WTC11 (cell line): ENCODE measurements around the gene GALNT9. TPM values are rescaled to one million over a fixed set of nuclear protein-coding genes. Genes with fewer than 3 reads are reported as not detected.

Experiments used
- ATAC-seq: fragments of 200-7000 bp; cut with Tn5 transposase; 2 replicates; pipeline ENCODE4 v1.10.0; 2021; ENCODE audit warnings: mild to moderate bottlenecking, moderate library complexity
- CTCF ChIA-PET: fragments of 300-600 bp; sonication (Branson Sonifier 250); formaldehyde crosslinking; loops from one replicate; lab custom pipeline; 2021; ENCODE audit warnings: antibody characterized with exemption; lab: Charles Lee
- POLR2A ChIA-PET: fragments of 350-600 bp; sonication (Branson Sonifier 250); formaldehyde crosslinking; loops from one replicate; lab custom pipeline; 2021; ENCODE audit warnings: antibody characterized with exemption; lab: Charles Lee
- DNase-seq: peaks from one replicate; pipeline ENCODE4 v3.0.0; 2021; ENCODE audit warnings: low spot score
- H3K27ac Mint-ChIP-seq: 2 replicates; pipeline ENCODE4 v1.8.0; 2021; ENCODE audit warnings: mixed read lengths
- H3K27me3 Mint-ChIP-seq: 2 replicates; pipeline ENCODE4 v1.8.0; 2021; ENCODE audit warnings: low read depth, mild to moderate bottlenecking, moderate library complexity, mixed read lengths
- H3K36me3 Mint-ChIP-seq: 2 replicates; pipeline ENCODE4 v1.8.0; 2021; ENCODE audit warnings: mixed read lengths
- H3K4me1 Mint-ChIP-seq: 2 replicates; pipeline ENCODE4 v1.8.0; 2022; ENCODE audit warnings: mixed read lengths
- H3K4me3 Mint-ChIP-seq: 2 replicates; pipeline ENCODE4 v1.8.0; 2021; ENCODE audit warnings: mild to moderate bottlenecking, moderate library complexity, mixed read lengths
- H3K9me3 Mint-ChIP-seq: 2 replicates; pipeline ENCODE4 v1.8.0; 2021; ENCODE audit warnings: mixed read lengths
- ATF1 ChIP-seq: sonication (generic); formaldehyde crosslinking; IDR thresholded peaks from 2 replicates; pipeline ENCODE4 v1.8.1; 2023; ENCODE audit warnings: mild to moderate bottlenecking, moderate library complexity, missing genetic modification reagents
- ELF4 ChIP-seq: sonication (generic); formaldehyde crosslinking; IDR thresholded peaks from 2 replicates; pipeline ENCODE4 v1.8.1; 2022; ENCODE audit warnings: low read depth, mild to moderate bottlenecking, moderate library complexity, missing genetic modification reagents
- ESRRA ChIP-seq: sonication (generic); formaldehyde crosslinking; IDR thresholded peaks from 2 replicates; pipeline ENCODE4 v1.8.1; 2022; ENCODE audit warnings: mild to moderate bottlenecking, missing genetic modification reagents, borderline replicate concordance
- FOXK1 ChIP-seq: sonication (generic); formaldehyde crosslinking; IDR thresholded peaks from 2 replicates; pipeline ENCODE4 v1.8.0; 2022; ENCODE audit warnings: mild to moderate bottlenecking, moderate library complexity, missing genetic modification reagents
- JUN ChIP-seq: sonication (generic); formaldehyde crosslinking; IDR thresholded peaks from 2 replicates; pipeline ENCODE4 v1.8.0; 2023; ENCODE audit warnings: mild to moderate bottlenecking, missing genetic modification reagents
- NFATC4 ChIP-seq: fragments of 250-450 bp; sonication (Bioruptor Pico); IDR thresholded peaks from 2 replicates; pipeline ENCODE4 v1.9.0; 2021; ENCODE audit warnings: mild to moderate bottlenecking
- NR1H2 ChIP-seq: sonication (generic); formaldehyde crosslinking; IDR thresholded peaks from 2 replicates; pipeline ENCODE4 v1.9.0; 2021; ENCODE audit warnings: mild to moderate bottlenecking, moderate library complexity, missing genetic modification reagents
- PRRX2 ChIP-seq: fragments of 250-450 bp; sonication (Bioruptor Pico); IDR thresholded peaks from 2 replicates; pipeline ENCODE4 v1.8.0; 2021; ENCODE audit warnings: mild to moderate bottlenecking
- RELA ChIP-seq: sonication (generic); formaldehyde crosslinking; IDR thresholded peaks from 2 replicates; pipeline ENCODE4 v1.8.1; 2022; ENCODE audit warnings: missing genetic modification reagents, mild to moderate bottlenecking, borderline replicate concordance
- TCF7 ChIP-seq: sonication (generic); formaldehyde crosslinking; IDR thresholded peaks from 2 replicates; pipeline ENCODE4 v1.8.0; 2022; ENCODE audit warnings: mild to moderate bottlenecking, low read depth, missing genetic modification reagents, moderate library complexity
- ZBTB21 ChIP-seq: sonication (generic); formaldehyde crosslinking; IDR thresholded peaks from 2 replicates; pipeline ENCODE4 v1.8.1; 2023; ENCODE audit warnings: mild to moderate bottlenecking, missing genetic modification reagents, borderline replicate concordance
- ZNF121 ChIP-seq: sonication (generic); formaldehyde crosslinking; IDR thresholded peaks from 2 replicates; pipeline ENCODE4 v1.8.0; 2023; ENCODE audit warnings: missing genetic modification reagents
- ZNF219 ChIP-seq: sonication (generic); formaldehyde crosslinking; IDR thresholded peaks from 2 replicates; pipeline ENCODE4 v1.8.0; 2023; ENCODE audit warnings: missing genetic modification reagents, mild to moderate bottlenecking, borderline replicate concordance
- ZNF232 ChIP-seq: sonication (generic); formaldehyde crosslinking; IDR thresholded peaks from 2 replicates; pipeline ENCODE4 v1.8.0; 2022; ENCODE audit warnings: mild to moderate bottlenecking, missing genetic modification reagents
- ZNF396 ChIP-seq: fragments of 250-450 bp; sonication (Bioruptor Pico); IDR thresholded peaks from 2 replicates; pipeline ENCODE4 v1.8.0; 2021; ENCODE audit warnings: mild to moderate bottlenecking, moderate library complexity, borderline replicate concordance
- total RNA-seq: library from RNA; stranded (reverse); gene quantifications from 3 replicates; pipeline ENCODE4 v1.2.3, GENCODE V29; 2021
- TF ChIP-seq, protein P1 (sequence below): sonication (generic); formaldehyde crosslinking; IDR thresholded peaks from 2 replicates; pipeline ENCODE4 v1.8.0; 2022; ENCODE audit warnings: missing genetic modification reagents
- TF ChIP-seq, protein P2 (sequence below): sonication (generic); formaldehyde crosslinking; IDR thresholded peaks from 2 replicates; pipeline ENCODE4 v1.8.0; 2023; ENCODE audit warnings: mild to moderate bottlenecking, missing genetic modification reagents
- TF ChIP-seq, protein P3 (sequence below): sonication (generic); formaldehyde crosslinking; IDR thresholded peaks from 2 replicates; pipeline ENCODE4 v1.8.1; 2023; ENCODE audit warnings: mild to moderate bottlenecking, missing genetic modification reagents, moderate library complexity
- TF ChIP-seq, protein P4 (sequence below): sonication (generic); formaldehyde crosslinking; IDR thresholded peaks from 2 replicates; pipeline ENCODE4 v1.8.0; 2023; ENCODE audit warnings: missing genetic modification reagents
- TF ChIP-seq, protein P5 (sequence below): sonication (generic); formaldehyde crosslinking; conservative IDR thresholded peaks from 2 replicates; pipeline ENCODE4 v1.8.1; 2023; ENCODE audit warnings: mild to moderate bottlenecking, low read depth, missing genetic modification reagents, moderate library complexity

GALNT9 gene
- total RNA-seq, 1 experiment from 2014 or later: 0.90 TPM

DNA sequence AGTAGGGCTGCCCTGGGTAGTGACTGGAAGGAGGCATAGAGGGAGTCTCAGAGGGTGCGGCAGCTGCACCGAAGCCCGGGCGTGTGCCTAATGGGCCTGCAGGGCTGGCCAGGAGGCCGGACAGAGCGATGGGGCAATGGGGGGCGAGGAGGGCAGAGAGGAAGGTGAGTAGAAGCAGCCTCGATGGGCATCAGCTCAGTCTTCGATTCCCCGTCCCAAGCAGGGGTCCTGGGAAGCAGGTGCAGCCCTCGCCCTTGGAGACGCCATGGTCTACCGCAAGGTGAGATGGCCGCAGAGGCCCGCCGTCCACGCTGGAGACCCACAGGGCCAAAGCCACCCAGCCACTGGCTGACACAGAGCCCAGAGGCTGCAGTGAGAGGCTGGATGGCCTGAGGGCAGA, 70.8 kb downstream of the GALNT9 start (continued):
- TF ChIP-seq, protein P1, sequence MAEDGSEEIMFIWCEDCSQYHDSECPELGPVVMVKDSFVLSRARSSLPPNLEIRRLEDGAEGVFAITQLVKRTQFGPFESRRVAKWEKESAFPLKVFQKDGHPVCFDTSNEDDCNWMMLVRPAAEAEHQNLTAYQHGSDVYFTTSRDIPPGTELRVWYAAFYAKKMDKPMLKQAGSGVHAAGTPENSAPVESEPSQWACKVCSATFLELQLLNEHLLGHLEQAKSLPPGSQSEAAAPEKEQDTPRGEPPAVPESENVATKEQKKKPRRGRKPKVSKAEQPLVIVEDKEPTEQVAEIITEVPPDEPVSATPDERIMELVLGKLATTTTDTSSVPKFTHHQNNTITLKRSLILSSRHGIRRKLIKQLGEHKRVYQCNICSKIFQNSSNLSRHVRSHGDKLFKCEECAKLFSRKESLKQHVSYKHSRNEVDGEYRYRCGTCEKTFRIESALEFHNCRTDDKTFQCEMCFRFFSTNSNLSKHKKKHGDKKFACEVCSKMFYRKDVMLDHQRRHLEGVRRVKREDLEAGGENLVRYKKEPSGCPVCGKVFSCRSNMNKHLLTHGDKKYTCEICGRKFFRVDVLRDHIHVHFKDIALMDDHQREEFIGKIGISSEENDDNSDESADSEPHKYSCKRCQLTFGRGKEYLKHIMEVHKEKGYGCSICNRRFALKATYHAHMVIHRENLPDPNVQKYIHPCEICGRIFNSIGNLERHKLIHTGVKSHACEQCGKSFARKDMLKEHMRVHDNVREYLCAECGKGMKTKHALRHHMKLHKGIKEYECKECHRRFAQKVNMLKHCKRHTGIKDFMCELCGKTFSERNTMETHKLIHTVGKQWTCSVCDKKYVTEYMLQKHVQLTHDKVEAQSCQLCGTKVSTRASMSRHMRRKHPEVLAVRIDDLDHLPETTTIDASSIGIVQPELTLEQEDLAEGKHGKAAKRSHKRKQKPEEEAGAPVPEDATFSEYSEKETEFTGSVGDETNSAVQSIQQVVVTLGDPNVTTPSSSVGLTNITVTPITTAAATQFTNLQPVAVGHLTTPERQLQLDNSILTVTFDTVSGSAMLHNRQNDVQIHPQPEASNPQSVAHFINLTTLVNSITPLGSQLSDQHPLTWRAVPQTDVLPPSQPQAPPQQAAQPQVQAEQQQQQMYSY (CRISPR knock-in tag): no peak
- TF ChIP-seq ESRRA (CRISPR knock-in tag) (no peak), ZNF219 (CRISPR knock-in tag) (no peak), JUN (CRISPR knock-in tag) (no peak)
- TF ChIP-seq, protein P2, sequence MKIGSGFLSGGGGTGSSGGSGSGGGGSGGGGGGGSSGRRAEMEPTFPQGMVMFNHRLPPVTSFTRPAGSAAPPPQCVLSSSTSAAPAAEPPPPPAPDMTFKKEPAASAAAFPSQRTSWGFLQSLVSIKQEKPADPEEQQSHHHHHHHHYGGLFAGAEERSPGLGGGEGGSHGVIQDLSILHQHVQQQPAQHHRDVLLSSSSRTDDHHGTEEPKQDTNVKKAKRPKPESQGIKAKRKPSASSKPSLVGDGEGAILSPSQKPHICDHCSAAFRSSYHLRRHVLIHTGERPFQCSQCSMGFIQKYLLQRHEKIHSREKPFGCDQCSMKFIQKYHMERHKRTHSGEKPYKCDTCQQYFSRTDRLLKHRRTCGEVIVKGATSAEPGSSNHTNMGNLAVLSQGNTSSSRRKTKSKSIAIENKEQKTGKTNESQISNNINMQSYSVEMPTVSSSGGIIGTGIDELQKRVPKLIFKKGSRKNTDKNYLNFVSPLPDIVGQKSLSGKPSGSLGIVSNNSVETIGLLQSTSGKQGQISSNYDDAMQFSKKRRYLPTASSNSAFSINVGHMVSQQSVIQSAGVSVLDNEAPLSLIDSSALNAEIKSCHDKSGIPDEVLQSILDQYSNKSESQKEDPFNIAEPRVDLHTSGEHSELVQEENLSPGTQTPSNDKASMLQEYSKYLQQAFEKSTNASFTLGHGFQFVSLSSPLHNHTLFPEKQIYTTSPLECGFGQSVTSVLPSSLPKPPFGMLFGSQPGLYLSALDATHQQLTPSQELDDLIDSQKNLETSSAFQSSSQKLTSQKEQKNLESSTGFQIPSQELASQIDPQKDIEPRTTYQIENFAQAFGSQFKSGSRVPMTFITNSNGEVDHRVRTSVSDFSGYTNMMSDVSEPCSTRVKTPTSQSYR (CRISPR knock-in tag): no peak
- TF ChIP-seq, protein P3, sequence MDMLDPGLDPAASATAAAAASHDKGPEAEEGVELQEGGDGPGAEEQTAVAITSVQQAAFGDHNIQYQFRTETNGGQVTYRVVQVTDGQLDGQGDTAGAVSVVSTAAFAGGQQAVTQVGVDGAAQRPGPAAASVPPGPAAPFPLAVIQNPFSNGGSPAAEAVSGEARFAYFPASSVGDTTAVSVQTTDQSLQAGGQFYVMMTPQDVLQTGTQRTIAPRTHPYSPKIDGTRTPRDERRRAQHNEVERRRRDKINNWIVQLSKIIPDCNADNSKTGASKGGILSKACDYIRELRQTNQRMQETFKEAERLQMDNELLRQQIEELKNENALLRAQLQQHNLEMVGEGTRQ (CRISPR knock-in tag): no peak

DNA sequence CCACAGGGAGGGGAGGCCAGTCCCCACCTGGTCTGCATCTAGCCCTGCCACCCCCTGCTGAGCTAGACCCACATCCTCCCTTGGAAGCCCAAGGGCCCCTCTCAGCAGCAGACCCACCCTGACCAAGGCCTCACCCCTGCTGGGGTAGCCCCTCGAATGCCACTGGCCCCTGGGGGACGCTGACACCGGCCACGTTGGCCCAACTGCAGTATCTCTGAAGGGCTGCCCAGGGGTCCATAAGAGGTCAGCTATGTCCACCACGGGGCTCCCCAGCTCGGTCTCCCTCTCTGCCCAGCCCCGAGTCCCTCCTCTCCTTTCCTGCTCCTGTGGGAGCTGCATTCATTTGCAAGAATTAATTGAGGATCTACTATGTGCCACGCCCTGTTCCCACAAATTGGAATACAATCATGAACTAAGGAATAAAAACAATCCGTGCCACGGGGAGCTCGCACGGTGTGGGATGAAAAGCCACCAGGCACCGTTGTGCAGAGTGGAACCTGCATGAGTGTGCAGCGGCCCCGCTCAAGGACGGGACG, 71.4 kb downstream of the GALNT9 start:
- ChIA-PET POLR2A (no interaction called here), CTCF (no interaction called here)
- H3K9me3 Mint-ChIP-seq: no peaks in the 10 kb centered on the region
- H3K27me3 Mint-ChIP-seq: peaks cover 9% of the 10 kb centered on the region
- no peak for DNase-seq
- H3K27ac Mint-ChIP-seq: no peak overlapping the region
- peaks cover 26% of the 10 kb centered on the region for H3K4me1 Mint-ChIP-seq
- H3K4me3 Mint-ChIP-seq: no peak overlapping the region
- H3K36me3 Mint-ChIP-seq: no peaks in the 10 kb centered on the region
- ATAC-seq: no peak
- TF ChIP-seq ATF1 (CRISPR knock-in tag): no peak
- TF ChIP-seq, protein P3 (CRISPR knock-in tag): no peak
- TF ChIP-seq RELA: no peak
- no peak for TF ChIP-seq NR1H2 (CRISPR knock-in tag)
- TF ChIP-seq FOXK1: no peak
- TF ChIP-seq ZBTB21 (CRISPR knock-in tag): no peak
- no peak for TF ChIP-seq PRRX2 (CRISPR knock-in tag)
- no peak for TF ChIP-seq ZNF232 (CRISPR knock-in tag)
- TF ChIP-seq NFATC4 (CRISPR knock-in tag): no peak
- no peak for TF ChIP-seq ELF4 (CRISPR knock-in tag)
- no peak for TF ChIP-seq TCF7 (CRISPR knock-in tag)
- TF ChIP-seq ZNF121 (CRISPR knock-in tag): no peak
- TF ChIP-seq ZNF396 (CRISPR knock-in tag): no peak
- TF ChIP-seq, protein P4, sequence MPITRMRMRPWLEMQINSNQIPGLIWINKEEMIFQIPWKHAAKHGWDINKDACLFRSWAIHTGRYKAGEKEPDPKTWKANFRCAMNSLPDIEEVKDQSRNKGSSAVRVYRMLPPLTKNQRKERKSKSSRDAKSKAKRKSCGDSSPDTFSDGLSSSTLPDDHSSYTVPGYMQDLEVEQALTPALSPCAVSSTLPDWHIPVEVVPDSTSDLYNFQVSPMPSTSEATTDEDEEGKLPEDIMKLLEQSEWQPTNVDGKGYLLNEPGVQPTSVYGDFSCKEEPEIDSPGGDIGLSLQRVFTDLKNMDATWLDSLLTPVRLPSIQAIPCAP (CRISPR knock-in tag): no peak
- TF ChIP-seq, protein P5, sequence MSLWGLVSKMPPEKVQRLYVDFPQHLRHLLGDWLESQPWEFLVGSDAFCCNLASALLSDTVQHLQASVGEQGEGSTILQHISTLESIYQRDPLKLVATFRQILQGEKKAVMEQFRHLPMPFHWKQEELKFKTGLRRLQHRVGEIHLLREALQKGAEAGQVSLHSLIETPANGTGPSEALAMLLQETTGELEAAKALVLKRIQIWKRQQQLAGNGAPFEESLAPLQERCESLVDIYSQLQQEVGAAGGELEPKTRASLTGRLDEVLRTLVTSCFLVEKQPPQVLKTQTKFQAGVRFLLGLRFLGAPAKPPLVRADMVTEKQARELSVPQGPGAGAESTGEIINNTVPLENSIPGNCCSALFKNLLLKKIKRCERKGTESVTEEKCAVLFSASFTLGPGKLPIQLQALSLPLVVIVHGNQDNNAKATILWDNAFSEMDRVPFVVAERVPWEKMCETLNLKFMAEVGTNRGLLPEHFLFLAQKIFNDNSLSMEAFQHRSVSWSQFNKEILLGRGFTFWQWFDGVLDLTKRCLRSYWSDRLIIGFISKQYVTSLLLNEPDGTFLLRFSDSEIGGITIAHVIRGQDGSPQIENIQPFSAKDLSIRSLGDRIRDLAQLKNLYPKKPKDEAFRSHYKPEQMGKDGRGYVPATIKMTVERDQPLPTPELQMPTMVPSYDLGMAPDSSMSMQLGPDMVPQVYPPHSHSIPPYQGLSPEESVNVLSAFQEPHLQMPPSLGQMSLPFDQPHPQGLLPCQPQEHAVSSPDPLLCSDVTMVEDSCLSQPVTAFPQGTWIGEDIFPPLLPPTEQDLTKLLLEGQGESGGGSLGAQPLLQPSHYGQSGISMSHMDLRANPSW (CRISPR knock-in tag): no peak
